ENCODE measurements around the gene SLU7. TPM values are rescaled to one million over a fixed set of nuclear protein-coding genes. Genes with fewer than 3 reads are reported as not detected.

The SLU7 gene
- total and polyA plus RNA-seq, 9 of the 15 experiments (the other 6 are each of a cell fraction or from before 2014, with no cell fraction given) = 42.1 to 65.7 (median 54.8) TPM

DNA sequence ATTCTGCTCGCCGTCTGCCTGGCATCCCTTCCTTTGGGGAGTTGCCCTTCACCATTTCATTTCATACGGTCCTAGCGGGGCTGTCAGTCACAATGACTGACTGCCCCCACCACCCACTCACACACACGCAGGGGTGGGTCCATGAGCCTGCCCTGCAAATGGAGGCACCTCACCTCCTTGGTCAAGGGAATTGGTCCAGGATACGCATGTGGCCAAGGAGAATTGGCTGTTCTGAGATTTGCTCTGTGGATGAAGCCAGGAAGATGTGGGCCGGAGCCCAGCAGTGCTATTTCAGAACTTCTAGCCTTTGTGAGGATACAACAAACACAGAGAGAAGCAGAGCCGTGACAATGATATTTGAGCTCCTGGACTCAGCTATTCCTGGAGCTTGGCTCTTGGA is 65.5 kb downstream of the SLU7 start:
- no peaks in the 10 kb centered on the region for H3K79me2 ChIP-seq (ENCODE audit: control insufficient read depth, insufficient read depth, low read length)
- no peaks in the 10 kb centered on the region for H3K36me3 ChIP-seq (ENCODE audit: control insufficient read depth, insufficient read depth, low read length)
- H3K9me1 ChIP-seq (ENCODE audit: control insufficient read depth, insufficient read depth, low read length) = no peaks in the 10 kb centered on the region
- H3K9ac ChIP-seq (ENCODE audit: insufficient read depth in 1 of 2, low read depth in 2 of 2, low read length in 2 of 2) = no peak overlapping the region
- ChIA-PET POLR2A (no interaction called here), CTCF (ENCODE audit: low intra/inter-chr PET ratio) (no interaction called here)
- H3K27me3 ChIP-seq (ENCODE audit: control insufficient read depth in 2 of 2, insufficient read depth in 2 of 2, low read length in 2 of 2) = peaks cover 0 to 50% of the 10 kb centered on the region in 2 experiments; a peak in 4 of 5 replicates
- H2AFZ ChIP-seq (ENCODE audit: low read depth, low read length) = no peak overlapping the region
- intact Hi-C loops (cut with micrococcal nuclease) (no loop called here), in situ Hi-C loops (cut with MboI) (no loop called here)
- H3K9me3 ChIP-seq (replicated peaks; ENCODE audit: control insufficient read depth, insufficient read depth, low read depth, low read length) = no peaks in the 10 kb centered on the region
- H3K27ac ChIP-seq (ENCODE audit: extremely low read depth, low read depth, low read length) = no peak overlapping the region
- FAIRE-seq (no peak), DNase-seq (ENCODE audit: extremely low read depth in 1 of 4, low spot score in 3 of 4) (peak in 3 of 4 experiments; percentile 26 to 33 (median 27)), ATAC-seq (peak; percentile 63)
- BruUV-seq (replicated peaks) = no TSS peak
- TF ChIP-seq, protein P1, sequence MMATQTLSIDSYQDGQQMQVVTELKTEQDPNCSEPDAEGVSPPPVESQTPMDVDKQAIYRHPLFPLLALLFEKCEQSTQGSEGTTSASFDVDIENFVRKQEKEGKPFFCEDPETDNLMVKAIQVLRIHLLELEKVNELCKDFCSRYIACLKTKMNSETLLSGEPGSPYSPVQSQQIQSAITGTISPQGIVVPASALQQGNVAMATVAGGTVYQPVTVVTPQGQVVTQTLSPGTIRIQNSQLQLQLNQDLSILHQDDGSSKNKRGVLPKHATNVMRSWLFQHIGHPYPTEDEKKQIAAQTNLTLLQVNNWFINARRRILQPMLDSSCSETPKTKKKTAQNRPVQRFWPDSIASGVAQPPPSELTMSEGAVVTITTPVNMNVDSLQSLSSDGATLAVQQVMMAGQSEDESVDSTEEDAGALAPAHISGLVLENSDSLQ (IDR thresholded peaks at IDR 0.05) = peak; percentile 98
- TF ChIP-seq SP2 (IDR thresholded peaks at IDR 0.05; ENCODE audit: extremely low read depth, low read depth, low read length, poor library complexity, severe bottlenecking) (peak; percentile 11), ELF2 (CRISPR knock-in tag; IDR thresholded peaks at IDR 0.05) (no peak), POLR3A (IDR thresholded peaks at IDR 0.05; ENCODE audit: borderline replicate concordance, extremely low read depth, insufficient read depth, insufficient read length) (no peak), EGR1 (conservative IDR thresholded peaks at IDR 0.05) (0 out of 2 replicates have a peak, but pooled peaks have one; percentile 6)
- TF ChIP-seq, protein P2, sequence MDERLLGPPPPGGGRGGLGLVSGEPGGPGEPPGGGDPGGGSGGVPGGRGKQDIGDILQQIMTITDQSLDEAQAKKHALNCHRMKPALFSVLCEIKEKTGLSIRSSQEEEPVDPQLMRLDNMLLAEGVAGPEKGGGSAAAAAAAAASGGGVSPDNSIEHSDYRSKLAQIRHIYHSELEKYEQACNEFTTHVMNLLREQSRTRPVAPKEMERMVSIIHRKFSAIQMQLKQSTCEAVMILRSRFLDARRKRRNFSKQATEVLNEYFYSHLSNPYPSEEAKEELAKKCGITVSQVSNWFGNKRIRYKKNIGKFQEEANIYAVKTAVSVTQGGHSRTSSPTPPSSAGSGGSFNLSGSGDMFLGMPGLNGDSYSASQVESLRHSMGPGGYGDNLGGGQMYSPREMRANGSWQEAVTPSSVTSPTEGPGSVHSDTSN (CRISPR knock-in tag; IDR thresholded peaks at IDR 0.05; ENCODE audit: low read depth) = peak; percentile 61; the same call in 1 of the 2 replicates
- TF ChIP-seq, protein P2 (tag; conservative IDR thresholded peaks at IDR 0.05; ENCODE audit: low read depth) = peak; percentile 94
- H3K4me1 ChIP-seq (replicated peaks in 1 of 2; ENCODE audit: control insufficient read depth in 2 of 2, insufficient read depth in 2 of 2, low read length in 2 of 2) = peaks cover 0 to 5% of the 10 kb centered on the region in 2 experiments; a peak in 3 of 5 replicates
- 11% methylated on average over 7 of the region's 8 CpGs for WGBS (ENCODE audit: insufficient coverage, low coverage, missing lambda C conversion rate)
- no peak overlapping the region for H3K4me2 ChIP-seq (ENCODE audit: insufficient read depth, low read length)
- H3K4me3 ChIP-seq = no peak overlapping the region
- no peaks in the 10 kb centered on the region; the same call in 1 of the 2 replicates for H4K20me1 ChIP-seq (replicated peaks; ENCODE audit: control insufficient read depth, insufficient read depth, low read length)
